Measurements from ENCODE around the gene ELP2. TPM values are rescaled to one million over a fixed set of nuclear protein-coding genes. Genes with fewer than 3 reads are reported as not detected.
A peak's percentile ranks its signal among the peaks of the same experiment; 100 is the strongest.

The ELP2 gene
- total and polyA plus RNA-seq, 9 of the 15 experiments (the other 6 are each of a cell fraction or from before 2014, with no cell fraction given) = 76.8 to 192 (median 140) TPM

DNA sequence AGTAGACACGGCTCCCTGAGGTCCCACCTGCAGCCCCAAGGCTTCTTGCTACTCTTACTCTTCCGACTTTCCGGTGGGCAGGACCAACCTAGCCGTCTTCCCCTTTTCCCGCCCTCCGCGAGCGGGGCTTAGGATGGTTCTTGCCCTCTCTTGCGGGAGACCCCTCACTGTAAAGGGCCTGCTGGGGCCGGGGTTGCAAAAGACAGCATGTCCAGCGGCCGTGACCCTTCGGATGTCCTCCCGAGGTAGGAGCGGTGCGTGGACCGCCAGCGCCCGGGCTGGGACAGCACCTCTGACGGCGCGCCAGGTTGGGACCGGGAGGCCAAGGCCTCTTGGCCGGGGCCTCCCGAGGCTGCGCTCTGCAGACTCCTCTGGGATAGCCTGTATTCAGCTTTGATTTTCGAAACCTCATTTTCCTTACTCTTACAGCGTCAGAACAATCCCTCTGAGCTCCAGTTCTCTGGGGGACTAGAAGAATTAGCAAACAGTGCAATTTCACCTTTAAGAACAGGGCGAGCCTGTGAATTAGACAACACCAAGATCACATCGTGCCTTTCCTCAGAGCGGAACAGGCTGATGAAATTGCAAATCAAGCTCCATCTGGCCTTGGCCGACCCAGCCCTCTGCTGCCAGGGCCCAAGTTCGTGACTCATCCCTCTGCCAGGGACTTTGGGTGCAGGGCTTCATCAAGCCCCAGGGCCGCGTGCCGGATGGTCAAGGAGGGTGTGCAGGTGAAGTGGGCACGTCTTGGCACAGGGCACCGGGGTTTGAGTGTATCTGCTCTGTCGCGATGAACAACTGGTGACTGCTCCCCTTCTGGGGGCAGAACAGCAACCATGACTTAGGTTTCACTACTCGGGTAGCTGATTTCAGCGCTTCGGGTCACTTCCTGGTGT, 58.4 kb downstream of the ELP2 start (continued):
- TF ChIP-seq MXD1 (CRISPR knock-in tag; IDR thresholded peaks at IDR 0.05; ENCODE audit: borderline replicate concordance, poor library complexity, severe bottlenecking) (no peak), SIX5 (IDR thresholded peaks at IDR 0.05; ENCODE audit: borderline replicate concordance in 1 of 2, insufficient read depth in 1 of 2, low read depth in 1 of 2, low read length in 2 of 2) (no peak), ZEB2 (IDR thresholded peaks at IDR 0.05) (no peak), ZNF764 (CRISPR knock-in tag; IDR thresholded peaks at IDR 0.05; ENCODE audit: low read depth) (no peak), BACH1 (tag; IDR thresholded peaks at IDR 0.05) (no peak), DEAF1 (CRISPR knock-in tag; IDR thresholded peaks at IDR 0.05) (no peak), TRIM28 (IDR thresholded peaks at IDR 0.05) (no peak), CBFA2T2 (conservative IDR thresholded peaks at IDR 0.05) (no peak), PRDM10 (IDR thresholded peaks at IDR 0.05; ENCODE audit: partially characterized antibody) (no peak), KAT2B (IDR thresholded peaks at IDR 0.05; ENCODE audit: low read depth, low read length) (no peak), EWSR1 (IDR thresholded peaks at IDR 0.05; ENCODE audit: borderline replicate concordance, low read depth, partially characterized antibody) (no peak), NCOA1 (IDR thresholded peaks at IDR 0.05; ENCODE audit: low read depth) (no peak), TCF7 (IDR thresholded peaks at IDR 0.05; ENCODE audit: borderline replicate concordance) (no peak), ZNF76 (CRISPR knock-in tag; IDR thresholded peaks at IDR 0.05; ENCODE audit: borderline replicate concordance) (no peak), TAF7 (tag; IDR thresholded peaks at IDR 0.05) (no peak), KDM4B (IDR thresholded peaks at IDR 0.05; ENCODE audit: borderline replicate concordance in 2 of 2, low read depth in 1 of 2) (no peak), ZNF316 (IDR thresholded peaks at IDR 0.05) (peak; percentile 62)
- TF ChIP-seq, protein P1, sequence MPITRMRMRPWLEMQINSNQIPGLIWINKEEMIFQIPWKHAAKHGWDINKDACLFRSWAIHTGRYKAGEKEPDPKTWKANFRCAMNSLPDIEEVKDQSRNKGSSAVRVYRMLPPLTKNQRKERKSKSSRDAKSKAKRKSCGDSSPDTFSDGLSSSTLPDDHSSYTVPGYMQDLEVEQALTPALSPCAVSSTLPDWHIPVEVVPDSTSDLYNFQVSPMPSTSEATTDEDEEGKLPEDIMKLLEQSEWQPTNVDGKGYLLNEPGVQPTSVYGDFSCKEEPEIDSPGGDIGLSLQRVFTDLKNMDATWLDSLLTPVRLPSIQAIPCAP (CRISPR knock-in tag; IDR thresholded peaks at IDR 0.05; ENCODE audit: borderline replicate concordance) = no peak
- TF ChIP-seq, protein P2, sequence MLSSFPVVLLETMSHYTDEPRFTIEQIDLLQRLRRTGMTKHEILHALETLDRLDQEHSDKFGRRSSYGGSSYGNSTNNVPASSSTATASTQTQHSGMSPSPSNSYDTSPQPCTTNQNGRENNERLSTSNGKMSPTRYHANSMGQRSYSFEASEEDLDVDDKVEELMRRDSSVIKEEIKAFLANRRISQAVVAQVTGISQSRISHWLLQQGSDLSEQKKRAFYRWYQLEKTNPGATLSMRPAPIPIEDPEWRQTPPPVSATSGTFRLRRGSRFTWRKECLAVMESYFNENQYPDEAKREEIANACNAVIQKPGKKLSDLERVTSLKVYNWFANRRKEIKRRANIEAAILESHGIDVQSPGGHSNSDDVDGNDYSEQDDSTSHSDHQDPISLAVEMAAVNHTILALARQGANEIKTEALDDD (IDR thresholded peaks at IDR 0.05) = no peak

All from K562 (cell line).